HG02678 (cell line): ENCODE data around the gene HES7.
A peak's percentile ranks its signal among the peaks of the same experiment; 100 is the strongest.

Experiments used
- ATAC-seq: cut with Tn5 transposase; IDR thresholded peaks from one replicate; pipeline ENCODE4 v1.9.1; 2021; ENCODE audit warnings: mild to moderate bottlenecking, moderate library complexity; ENCODE audit not compliant: unreplicated experiment

The HES7 gene

DNA sequence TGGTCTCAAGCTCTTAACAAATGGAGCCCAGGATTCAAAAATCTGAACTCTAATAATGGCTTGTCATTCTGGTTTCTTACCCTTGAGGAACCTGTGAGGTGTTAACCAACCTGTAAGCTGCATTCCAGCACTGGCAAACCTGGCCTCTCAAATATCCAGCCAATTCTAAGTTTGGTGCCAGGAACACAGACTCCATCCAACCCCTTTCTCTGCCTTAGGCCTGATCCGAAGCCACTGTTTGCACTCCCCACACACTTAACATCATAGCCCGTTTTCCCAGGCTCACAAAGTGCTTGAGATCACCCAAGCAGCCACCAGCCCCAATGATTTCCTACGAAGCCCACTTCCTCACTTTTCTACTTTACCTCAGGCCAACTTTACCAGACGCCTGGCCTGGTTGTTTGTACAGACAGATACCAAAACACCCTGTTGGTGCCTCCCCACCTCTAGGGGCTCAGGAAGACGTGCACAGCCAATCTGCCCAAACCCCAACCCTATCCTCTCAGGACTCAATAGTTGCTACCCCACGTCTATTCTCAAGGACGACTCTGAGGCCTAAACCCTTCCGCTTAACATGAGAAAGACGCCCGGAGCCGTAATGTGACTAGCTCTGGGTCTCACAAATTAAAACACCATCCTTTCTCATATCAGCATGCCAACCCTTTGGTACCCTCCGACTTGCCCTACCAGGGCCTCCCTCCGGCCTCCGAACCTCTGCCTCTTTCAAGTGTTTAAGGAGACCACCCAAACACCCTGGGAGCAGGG is 31.5 kb upstream of the HES7 start:
- ATAC-seq: no peak

DNA sequence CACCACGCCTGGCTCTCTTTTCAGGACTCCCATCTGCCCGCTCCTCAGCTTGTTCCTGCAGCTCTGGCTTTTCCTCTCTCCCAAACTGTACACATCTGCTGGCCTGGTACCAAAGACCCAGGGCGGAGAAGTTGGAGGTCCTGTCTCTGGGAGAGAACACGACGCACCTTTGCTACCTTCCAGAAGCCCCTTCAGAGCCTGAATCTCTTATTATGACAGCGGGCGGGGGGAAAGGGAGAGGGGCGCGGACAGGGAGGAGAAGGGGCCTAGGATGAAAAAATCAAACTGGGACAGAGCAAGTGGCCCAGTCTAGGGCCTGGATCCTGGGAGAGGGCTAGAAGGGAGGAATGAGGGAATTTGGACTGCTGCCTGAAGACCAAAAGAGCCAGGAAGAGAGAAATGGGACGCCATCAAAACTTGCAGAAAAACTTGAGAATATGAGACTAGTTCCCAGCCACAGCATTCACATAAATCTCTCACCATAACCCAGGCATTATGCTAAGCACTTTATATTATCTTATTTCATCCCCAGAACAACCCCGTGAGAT is 30.8 kb upstream of the HES7 start:
- no peak for ATAC-seq

DNA sequence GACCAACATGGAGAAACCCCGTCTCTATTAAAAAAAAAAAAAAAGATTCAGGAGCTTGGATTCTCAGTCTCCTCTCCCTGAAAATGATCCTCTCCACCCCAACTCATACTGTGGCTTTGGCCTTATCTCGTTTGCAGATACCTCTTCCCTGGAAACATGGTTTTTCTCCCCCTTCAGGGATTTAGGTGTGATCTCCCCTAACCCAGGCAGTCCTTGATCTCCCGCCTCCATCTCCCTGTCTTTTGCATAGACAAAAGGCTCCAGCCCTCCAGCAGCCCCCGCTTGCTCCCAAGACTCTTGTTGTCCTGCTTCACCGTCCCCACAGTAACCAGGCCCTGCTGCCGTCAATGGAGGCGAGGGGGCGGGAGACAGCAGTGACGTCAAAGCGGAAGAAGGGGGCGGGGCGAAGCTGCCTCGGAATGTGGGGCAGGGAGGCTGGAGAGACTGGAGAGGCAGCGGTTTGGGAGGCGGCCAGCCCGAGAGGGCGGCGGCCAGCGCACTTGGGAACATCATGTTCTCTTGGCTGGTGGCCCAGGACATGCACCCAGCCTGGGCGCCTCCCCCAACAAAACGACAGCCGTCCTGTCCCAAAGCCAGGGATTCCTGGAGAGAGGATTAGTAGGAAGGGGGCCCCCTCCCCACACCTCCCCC is 30.2 kb upstream of the HES7 start:
- no peak for ATAC-seq

DNA sequence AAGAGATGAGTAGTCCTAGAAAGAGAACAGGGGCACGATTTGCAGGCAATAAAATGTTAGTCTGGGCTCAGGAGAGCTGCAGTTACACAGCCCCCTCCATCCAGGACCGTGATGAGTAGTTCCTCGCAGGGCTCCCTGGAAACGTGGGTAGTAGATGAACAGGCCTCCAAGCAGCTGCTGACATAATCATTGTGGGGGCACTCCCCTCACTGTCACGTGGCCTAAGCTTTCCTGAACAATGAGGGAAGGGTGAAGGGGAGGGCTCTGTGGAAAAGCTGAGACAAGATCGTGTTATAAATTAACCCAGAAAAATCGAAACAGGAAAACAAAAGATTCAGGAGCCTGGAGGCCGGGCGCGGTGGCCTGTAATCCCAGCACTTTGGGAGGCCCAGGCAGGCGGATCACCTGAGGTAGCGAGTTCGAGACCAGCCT is 29.6 kb upstream of the HES7 start:
- ATAC-seq: no peak

DNA sequence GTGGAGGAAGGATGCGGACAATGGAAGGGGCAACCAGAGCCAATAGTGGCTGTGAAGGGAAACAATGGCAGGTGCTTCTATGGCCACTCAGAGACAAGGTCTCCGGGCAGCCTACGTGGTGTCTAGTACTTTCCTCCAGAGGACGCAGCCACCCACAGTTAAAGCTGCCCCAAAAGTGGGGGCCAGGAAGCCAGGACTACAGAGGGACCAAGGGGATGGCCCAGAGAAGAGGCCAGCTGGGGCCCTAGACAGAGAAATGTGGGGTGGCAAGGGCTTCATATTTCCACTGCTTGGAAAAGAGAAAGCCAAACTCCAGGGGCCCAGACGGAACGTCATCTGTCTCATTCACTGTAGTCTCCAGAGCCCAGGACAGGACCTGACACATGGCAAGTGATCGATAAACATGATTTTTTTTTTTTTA is 29.1 kb upstream of the HES7 start:
- no peak for ATAC-seq

DNA sequence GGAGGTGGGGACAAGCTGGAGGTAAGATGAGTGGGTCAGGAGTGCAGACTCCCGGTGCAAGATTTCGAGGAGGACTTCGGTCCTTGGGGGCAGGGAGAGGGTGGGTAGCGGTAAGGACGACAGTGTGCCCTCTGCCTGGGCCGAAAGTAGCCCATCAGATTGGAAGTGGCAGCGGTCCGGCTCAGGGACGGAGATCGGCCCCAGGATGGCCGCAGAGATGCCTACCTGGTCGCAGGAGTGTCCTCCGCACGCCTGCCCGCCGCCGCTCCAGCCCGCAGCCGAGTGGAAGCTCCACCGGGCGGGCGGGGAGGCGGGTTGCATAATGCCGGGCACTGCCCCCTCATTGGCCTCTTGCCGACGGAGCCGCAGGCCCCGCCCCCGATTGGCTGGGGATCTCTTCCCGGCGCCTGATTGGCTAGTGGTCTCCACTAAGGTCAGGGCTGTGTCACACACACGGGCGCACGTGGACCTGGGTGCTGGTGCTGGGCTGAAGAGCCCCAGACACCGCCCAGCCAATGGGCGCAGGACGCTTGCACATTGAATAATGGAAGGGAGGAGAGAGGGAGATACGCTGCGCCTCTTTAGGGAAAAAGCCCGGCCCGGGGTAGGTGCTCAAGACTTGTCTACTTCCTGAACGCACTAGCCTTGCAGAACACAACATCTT is 28.3 kb upstream of the HES7 start, which contains the start of gene PER1:
TSS of gene PER1 (minus strand) at position 293 of the 664 bp plus-strand sequence. CDS start 1,698 bp downstream, outside the sequence.
- no peak for ATAC-seq

DNA sequence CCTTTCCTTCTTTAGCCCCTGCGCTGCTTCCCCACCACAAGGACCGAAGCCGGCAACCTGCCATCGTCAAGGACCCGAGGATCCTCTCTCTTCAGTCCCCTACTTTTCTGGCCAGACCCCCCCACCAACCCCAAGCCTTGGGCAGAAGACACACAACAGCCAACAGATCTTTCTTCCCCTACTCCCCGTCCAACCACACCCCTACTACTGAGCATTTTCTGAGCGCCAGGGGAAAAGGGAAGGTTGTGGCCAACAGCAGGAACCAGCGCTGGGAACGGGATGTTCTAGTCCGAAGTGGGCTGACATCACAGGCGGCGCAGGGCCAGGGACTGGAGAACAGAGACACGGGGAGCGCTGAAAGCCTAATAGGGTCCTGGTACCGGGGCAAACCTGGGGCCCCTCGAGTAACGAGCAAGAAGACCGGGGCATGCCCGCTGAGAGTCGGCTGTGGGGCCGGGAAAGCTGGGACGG is 27.8 kb upstream of the HES7 start:
- no peak for ATAC-seq

DNA sequence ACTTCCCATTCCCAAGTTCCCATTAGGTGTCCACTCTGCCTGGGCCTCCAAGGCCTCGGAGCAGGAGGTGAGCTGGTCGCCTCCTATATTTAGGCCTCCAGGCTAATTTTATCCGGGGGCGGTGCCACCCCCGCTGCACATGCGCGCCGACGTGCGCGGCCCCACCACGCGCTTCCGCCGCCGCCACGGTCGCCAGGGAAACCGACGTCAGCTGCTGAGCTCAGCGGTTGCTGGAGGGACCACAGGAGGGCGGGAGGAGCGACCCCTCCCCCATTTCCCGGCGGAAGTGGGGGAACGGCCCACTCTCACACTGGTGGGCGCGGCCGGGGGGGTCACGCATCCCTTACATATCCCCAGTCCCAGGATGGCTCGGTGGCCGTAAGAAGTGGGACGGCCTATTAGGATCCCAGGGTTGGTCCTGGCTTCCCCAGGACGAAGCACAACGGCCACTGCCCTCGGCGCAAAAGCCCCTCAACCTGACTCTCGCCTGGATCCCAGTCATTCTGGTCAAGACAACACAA is 27.3 kb upstream of the HES7 start:
- peak; percentile 54 for ATAC-seq

DNA sequence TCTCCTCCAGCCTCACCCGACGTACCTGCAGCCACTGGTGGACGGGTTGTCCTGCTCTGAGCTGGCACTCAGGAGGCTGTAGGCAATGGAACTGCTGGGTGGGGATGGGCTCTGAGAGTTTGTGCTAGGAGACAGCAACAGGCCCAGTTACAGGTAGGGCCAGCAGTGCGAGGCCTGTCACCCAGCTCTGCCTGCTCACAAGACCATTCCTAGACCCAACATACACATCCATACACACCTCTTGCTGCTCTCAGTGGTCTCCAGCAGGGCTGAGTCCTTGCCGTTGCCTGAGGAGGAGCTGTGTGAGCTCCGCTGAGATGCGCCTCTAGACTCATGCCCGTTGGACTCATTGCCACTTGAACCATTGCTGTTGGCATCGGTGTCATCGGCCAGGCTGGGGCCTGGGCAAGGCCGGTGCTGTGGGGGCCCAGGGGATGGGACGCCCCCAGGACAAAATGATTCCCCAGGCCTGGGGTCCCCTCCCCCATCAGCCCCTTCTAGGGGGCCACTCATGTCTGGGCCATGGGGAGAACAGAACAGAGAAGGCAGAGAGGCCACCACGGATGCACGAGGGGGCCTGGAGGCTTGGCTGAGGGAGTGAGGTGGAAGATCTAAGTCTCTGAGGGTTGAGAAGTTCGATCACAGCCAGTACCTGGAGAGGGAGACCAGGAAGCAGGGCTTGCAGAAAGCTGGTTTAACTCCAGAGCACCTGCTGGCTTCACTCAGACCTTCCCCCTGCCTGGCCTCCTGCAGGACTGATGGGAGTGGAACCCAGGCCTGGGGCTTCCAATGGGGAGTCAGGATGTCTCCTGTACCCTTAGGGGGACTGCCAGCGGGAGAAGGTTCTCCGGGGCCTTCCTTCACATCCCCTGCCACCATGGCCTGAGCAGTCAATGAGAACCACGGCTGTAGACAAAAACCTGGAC is 26.6 kb upstream of the HES7 start:
- ATAC-seq: no peak

DNA sequence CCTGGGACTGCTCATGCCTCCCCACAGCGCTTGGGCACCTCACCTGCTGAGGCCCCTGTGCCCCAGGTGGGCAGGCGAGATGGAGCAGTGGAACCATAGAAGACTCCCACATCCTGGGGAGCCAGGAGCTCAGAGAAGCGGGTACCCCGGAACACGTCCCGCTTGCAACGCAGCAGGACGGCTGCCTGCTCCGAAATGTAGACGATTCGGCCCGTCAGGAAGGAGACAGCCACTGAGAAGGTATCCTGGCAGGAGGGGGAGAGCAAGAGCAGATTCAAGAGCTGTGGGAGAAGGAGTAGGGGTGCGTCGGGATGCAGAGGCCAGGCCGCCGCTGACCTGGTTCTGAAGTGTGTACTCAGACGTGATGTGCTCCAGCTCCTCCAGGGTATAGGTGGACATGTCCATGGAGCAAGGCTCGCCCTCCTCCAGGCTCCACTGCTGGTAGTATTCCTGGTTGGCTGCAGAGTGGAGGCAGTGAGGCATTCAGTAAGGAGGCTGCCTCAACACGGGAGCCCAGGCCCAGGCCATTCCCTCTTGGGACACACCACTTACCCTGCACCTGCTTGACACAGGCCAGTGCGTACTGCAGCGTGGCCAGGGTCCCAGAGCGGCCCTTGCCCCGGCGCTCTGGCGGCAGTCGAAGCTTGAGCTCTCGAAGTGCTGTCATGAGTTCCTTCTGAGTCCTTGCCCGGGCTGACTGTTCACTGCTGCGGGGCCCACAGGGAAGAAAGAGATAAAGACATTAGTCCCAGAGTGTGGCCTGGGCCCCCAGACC is 25.7 kb upstream of the HES7 start:
- ATAC-seq: no peak

DNA sequence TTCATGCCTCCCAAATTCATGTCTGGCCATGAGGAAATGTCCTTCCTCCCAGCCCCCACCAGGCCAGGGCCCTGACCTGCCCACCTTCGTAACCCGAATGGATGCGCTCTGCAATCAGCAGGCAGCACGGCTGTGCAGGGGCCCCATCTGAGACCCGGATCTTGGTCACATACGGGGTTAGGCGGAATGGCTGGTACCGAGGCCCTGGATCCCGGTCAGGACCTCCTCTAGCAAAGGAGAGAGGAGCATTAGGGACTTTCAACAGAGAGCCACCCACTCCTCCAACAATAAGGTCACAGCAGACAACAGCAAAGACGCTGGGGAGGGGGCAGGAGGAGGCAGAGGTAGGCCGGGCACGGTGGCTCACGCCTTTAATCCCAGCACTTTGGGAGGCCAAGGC is 24.7 kb upstream of the HES7 start:
- ATAC-seq: no peak

DNA sequence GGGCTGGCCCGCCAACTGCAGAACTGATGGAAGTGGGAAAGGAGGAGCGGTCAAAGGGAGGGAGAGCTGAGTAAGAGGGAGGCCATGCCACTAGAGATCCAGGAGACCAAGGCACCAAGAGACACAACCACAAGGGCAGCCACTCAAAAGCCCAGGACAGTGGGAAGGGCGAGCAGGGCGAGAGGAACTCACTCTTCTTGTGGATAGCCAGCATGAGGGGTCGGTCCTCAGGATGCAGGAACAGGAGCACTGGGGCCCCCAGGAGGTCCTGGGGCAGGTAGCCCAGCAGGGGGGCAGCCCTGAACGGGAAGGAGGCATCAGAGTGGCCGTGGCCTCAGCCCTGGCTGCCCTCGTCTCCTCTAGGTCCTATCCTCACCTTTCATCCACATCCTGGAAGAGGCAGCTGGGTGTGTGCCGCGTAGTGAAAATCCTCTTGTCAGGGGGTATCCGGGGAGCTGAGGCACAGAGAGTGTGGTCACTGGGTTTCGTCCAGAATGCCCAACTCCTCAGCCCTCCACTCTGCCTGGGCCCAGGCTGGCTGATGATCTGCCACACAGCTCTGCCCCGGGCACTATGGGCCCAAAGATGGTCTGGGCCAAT is 24.0 kb upstream of the HES7 start:
- ATAC-seq: no peak

DNA sequence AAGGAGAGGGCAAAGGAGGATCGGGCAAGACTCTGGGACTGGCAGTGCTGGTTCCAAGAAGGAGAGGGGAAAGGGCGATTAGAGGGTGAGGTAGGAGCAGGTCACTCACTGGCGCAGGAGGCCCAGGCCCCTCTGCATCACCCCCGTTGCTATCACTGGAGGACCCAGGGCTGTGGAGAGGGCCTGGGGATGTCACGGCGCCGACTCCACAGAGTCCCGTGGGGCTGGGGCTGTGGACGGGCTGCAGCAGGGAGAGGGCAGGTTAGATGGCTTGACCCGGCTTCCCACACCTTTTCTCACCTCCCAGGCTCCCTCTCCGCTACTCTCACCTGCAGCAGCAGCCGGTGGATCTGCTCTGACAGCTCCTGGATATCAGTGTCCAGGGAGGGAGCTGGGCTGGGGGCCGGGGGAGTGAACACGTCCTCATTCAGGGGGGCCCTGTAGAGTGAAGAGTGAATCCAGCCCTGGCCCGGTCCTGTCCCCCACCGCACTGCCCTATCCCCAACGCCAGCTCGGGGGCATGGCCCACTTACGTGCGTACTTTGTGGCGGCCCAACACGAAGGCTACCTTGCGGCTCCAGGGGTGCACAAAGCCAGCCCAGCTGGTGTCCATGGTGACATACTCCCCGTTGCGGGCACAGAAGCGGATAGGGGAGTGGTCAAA is 23.4 kb upstream of the HES7 start:
- ATAC-seq: no peak

DNA sequence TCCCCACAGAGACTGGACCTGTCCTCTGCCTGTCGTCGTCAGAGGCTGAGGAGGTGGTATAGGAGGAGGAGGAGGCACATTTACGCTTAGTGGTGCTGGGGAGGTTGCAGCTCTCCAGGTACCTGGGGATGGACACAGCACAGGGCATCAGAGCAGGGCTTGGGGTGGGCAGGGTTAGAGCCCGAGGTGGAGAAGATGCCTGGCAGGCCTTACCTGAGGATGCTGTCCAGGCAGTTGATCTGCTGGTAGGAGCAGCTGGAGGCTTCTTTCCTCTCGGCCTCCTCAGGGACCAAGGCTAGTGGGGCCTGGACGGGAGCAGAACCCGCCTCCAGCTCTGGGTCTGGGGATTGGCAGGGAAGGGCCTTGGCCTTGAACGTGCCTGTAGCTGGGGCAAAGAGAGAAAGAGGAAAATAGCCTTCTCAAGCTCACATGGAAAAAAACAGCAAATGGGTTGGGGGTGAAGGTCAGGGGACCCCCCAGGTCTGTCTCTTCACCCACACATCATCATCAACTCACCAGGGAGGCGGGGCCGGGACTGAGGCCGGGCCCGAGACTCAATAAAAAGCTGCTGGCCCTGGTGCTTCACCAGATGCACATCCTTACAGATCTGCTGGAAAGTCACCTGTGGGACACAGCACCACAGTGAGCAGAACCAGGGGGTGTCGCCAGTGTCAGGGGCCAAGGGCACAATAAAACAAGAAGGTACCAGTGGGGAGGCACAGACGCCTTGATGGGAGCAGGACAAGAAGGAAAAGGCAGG is 22.7 kb upstream of the HES7 start:
- ATAC-seq: no peak

DNA sequence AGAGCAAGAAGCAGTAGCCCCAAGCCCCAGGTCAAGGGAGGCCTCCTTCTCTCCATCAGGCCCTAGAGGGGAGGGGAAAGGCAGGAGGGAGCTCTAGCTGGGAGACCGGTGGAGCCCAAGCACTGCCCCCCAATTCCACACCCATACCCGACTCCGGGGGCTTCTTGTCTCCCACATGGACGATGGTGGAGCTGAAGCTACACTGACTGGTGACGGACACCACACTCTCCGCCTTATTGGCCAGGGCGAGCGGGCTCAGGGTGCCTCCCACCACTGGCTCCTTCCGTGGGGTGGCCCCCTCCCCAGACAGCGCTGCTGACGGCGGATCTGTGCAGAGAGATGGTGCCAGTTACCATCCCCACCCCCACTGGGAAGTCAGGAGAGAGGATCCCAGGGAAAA is 21.9 kb upstream of the HES7 start:
- ATAC-seq: no peak

DNA sequence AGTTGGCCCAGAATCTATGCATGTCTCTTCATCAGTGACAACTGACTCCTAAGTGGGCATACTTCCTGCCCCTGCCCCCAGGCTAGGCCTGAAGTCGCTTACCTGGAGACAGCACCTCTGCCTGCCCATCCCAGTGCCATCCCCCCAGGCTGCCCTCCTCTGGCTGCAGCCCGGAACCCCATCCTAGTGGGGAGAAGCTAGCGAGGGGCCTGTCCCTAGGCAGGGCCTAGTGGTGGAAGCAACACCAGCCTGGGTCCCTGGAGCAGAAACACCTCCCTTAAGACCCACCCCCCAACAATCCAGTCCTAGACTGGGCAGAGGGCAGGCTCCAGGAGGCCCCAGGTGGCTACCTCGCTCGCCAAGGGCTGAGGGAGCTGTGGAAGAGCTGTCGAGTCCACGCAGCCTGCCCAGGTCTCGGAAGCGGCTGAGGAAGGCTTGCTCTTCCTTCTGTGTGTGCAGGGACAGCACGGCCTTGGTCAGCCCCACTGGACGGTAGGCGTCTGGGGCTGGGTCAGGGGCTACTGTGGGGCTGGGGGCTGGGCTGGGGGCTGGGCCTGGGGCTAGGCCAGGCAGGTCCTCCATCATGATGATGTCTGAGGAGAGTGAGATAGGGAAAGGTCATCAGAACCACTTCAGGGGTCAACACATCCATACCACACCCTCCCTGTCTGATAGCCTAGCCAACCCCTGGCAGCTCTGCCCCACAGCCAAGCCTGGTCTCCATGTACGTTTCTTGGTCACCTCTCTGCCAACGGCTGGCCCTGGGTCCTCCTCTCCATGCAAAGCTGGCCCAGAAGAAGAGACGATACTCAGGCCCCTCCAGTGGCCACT is 20.7 kb upstream of the HES7 start:
- ATAC-seq: no peak
